Measurements from ENCODE around the gene KATNAL1.

KATNAL1 gene

GRCh38 chr13:30307194-30307970 is at the start of gene KATNAL1:
Gene KATNAL1, minus strand, starts transcription at chr13:30307551. Its CDS starts 23,774 bp downstream, at chr13:30283777.
- peak; percentile 30 for DNase-seq

- no peak for DNase-seq
Measured at GRCh38 chr13:30355839-30356238, 48.5 kb upstream of the KATNAL1 start.

- no peak for DNase-seq
Measured at GRCh38 chr13:30355384-30355699, 48.0 kb upstream of the KATNAL1 start.

- DNase-seq: no peak
Measured at GRCh38 chr13:30354493-30355383, 47.4 kb upstream of the KATNAL1 start.

GRCh38 chr13:30353471-30354215 is 46.3 kb upstream of the KATNAL1 start:
- DNase-seq: no peak

GRCh38 chr13:30353060-30353459 is 45.7 kb upstream of the KATNAL1 start:
- no peak for DNase-seq

GRCh38 chr13:30352121-30352520 is 44.8 kb upstream of the KATNAL1 start:
- DNase-seq: no peak

GRCh38 chr13:30346789-30347167 is 39.4 kb upstream of the KATNAL1 start:
- DNase-seq: no peak

DNA sequence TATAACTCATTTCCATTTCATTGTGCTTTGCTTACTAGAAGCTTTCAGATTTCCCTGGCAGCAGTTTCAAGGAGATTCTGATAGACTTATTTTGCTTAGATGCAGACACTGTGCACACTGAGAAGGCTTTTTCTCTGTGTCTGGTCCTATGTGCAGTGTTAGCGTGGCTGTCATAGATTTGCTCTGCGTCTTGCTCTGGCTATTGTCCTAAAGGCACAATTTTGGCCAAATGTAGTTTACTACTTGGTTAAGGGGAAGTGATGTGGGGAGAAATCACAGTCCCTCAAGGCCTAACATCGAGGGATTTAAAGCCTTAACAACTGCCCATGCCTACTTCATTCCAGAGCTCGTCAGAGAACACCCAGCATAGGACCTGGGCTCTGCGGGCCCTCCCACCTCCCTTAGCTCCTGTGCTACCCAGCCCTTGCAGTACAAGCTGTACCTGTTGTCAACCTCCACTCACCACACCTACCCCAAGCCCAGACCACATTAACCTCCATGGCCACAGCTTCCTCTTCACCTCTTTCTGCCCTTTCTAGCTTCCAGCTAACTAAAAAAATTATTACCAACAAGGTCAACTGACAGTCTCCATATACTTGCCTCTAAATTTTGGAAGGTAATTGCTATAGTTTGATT is 38.9 kb upstream of the KATNAL1 start:
- DNase-seq: no peak

- no peak for DNase-seq
Measured at GRCh38 chr13:30345426-30346100, 38.2 kb upstream of the KATNAL1 start.

- DNase-seq: no peak
Measured at GRCh38 chr13:30341815-30342570, 34.6 kb upstream of the KATNAL1 start.

GRCh38 chr13:30340331-30341250 is 33.2 kb upstream of the KATNAL1 start:
- no peak for DNase-seq

GRCh38 chr13:30339738-30340330 is 32.5 kb upstream of the KATNAL1 start:
- no peak for DNase-seq

GRCh38 chr13:30338952-30339351 is 31.6 kb upstream of the KATNAL1 start:
- no peak for DNase-seq

GRCh38 chr13:30338331-30338851 is 31.0 kb upstream of the KATNAL1 start:
- no peak for DNase-seq

- DNase-seq: no peak
Measured at GRCh38 chr13:30337061-30337610, 29.8 kb upstream of the KATNAL1 start.

DNA sequence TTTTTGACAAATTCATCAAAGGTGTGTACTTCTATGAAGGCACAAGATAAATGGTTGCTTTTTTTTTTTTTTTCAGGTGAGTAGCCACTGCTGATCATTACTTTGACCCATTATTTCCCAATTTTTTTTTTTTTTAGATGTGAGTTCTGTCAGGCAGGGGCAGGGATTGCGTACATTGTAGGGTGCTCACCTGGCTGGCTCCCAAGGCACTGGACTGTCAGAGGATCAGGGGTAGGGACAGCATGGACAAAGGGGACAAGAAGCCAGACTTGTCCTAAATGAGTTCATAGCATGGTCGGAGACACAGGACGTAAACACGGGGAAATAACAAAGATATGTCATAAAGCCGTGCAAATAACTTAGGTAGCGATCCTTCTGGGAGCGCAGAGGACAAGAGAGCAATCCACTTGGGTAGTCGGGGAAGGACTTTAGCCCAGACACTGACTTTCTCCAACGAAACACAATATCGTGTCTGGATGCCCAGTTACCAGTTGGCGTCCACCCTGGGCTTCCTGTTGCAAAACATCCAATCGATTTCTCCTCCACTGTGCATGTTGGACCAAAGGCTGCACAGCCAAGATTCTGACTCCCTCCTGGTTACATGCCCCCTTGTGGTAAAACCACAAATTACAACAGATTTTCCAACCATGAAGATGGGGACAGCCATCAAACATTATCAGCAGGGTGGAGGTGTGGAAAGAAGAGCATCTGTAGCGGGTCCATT is 27.5 kb upstream of the KATNAL1 start:
- DNase-seq: peak; percentile 4

- no peak for DNase-seq
Measured at GRCh38 chr13:30333616-30334015, 26.3 kb upstream of the KATNAL1 start.
